GM12891 (cell line): ENCODE measurements around the gene AMZ2.

Source experiments
- POLR2A ChIP-seq: IDR thresholded peaks from 2 replicates; pipeline ENCODE4 v1.6.1; 2011; ENCODE audit warnings: low read depth, low read length, control low read depth
- POLR2AphosphoS5 ChIP-seq: IDR thresholded peaks from 2 replicates; pipeline ENCODE4 v1.6.1; 2011; ENCODE audit warnings: low read depth, low read length, control low read depth

DNA sequence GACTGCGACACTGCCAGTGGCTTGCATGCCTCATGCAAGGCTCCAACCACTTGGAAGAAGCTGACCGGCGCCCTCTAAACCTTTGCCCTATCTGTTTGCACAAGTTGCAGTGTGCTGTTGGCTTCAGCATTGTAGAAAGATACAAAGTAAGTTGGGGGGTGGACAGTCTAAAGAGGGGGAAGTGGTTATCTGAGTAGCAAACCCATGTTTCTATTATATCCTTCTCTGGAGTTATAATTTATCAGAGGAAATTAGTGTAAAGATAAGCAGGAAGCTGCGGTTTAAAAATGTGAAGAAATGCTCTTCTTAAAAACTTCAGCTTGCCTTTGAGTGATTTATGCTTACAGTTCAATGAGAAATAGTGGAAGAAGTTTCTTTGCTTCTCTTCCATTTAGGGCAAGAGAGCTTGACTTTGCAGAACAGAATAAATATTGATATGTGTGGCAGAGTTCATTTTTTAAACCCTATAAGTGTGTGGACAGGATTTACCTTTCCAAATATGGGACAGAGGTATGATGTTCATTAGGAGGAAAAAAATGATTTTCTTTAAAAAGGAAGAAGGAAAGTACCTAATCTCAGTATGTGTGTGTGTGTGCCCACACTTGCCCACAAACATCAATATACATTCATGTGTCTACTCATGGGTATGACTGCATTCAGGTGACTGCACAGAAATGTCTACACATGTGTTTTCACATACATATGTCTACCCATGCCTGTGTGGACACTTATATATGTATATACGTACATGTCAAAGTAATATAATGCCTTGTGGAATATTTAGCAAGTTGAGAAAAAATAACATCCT, 8.1 kb downstream of the AMZ2 start:
- TF ChIP-seq POLR2AphosphoS5 (no peak), POLR2A (no peak)
